Middle frontal gyrus (tissue), 1 donor: Measurements from ENCODE around the gene PSME2.
A peak's percentile ranks its signal among the peaks of the same experiment; 100 is the strongest.

ENCODE experiments used
- DNase-seq: peaks from one replicate; pipeline ENCODE4 v3.0.0-alpha.2; 2015; ENCODE audit warnings: low spot score; ENCODE audit errors: extremely low spot score

The PSME2 gene

GRCh38 chr14:24146453-24146977 lies at the start of gene PSME2:
Gene PSME2 (minus strand): TSS chr14:24146610. CDS start chr14:24146581, 29 bp downstream.
- peak; percentile 25 for DNase-seq

GRCh38 chr14:24195186-24196070 lies 49.0 kb upstream of the PSME2 start, which contains the start of gene TM9SF1:
Gene TM9SF1 (minus strand): TSS chr14:24195441. CDS start chr14:24195019, 422 bp downstream.
- DNase-seq = peak; percentile 58

GRCh38 chr14:24194873-24195185 lies 48.4 kb upstream of the PSME2 start:
- no peak for DNase-seq

- DNase-seq = no peak
These were observed 47.9 kb upstream of the PSME2 start for GRCh38 chr14:24194186-24194872.

- no peak for DNase-seq
These were observed 46.5 kb upstream of the PSME2 start for GRCh38 chr14:24192933-24193332.

- DNase-seq = no peak
These were observed 44.0 kb upstream of the PSME2 start for GRCh38 chr14:24190416-24190815.

GRCh38 chr14:24189460-24189859 lies 43.0 kb upstream of the PSME2 start:
- no peak for DNase-seq

- no peak for DNase-seq
These were observed 42.6 kb upstream of the PSME2 start for GRCh38 chr14:24189059-24189375.

- DNase-seq = peak; percentile 91
These were observed 42.0 kb upstream of the PSME2 start, which contains the start of gene IPO4 for GRCh38 chr14:24188251-24189058. Gene IPO4 (minus strand): TSS chr14:24188816. CDS start chr14:24188787, 29 bp downstream.

- DNase-seq = no peak
These were observed 41.1 kb upstream of the PSME2 start for GRCh38 chr14:24187539-24187915.

- DNase-seq = no peak
These were observed 40.6 kb upstream of the PSME2 start for GRCh38 chr14:24186831-24187538.

GRCh38 chr14:24185741-24186140 lies 39.3 kb upstream of the PSME2 start:
- no peak for DNase-seq

- no peak for DNase-seq
These were observed 38.6 kb upstream of the PSME2 start for GRCh38 chr14:24185026-24185425.

GRCh38 chr14:24184104-24184970 lies 37.9 kb upstream of the PSME2 start:
- no peak for DNase-seq

GRCh38 chr14:24183014-24183481 lies 36.6 kb upstream of the PSME2 start:
- no peak for DNase-seq

GRCh38 chr14:24182110-24182882 lies 35.9 kb upstream of the PSME2 start:
- DNase-seq = no peak

GRCh38 chr14:24181371-24182077 lies 35.1 kb upstream of the PSME2 start:
- DNase-seq = no peak
